ENCODE data around the gene NTM. TPM values are rescaled to one million over a fixed set of nuclear protein-coding genes. Genes with fewer than 3 reads are reported as not detected.

NTM gene
- total and polyA plus RNA-seq, 2 donors (not counting 3 experiments of a cell fraction or from before 2014, with no cell fraction given), result 1.00 to 1.1 TPM

DNA sequence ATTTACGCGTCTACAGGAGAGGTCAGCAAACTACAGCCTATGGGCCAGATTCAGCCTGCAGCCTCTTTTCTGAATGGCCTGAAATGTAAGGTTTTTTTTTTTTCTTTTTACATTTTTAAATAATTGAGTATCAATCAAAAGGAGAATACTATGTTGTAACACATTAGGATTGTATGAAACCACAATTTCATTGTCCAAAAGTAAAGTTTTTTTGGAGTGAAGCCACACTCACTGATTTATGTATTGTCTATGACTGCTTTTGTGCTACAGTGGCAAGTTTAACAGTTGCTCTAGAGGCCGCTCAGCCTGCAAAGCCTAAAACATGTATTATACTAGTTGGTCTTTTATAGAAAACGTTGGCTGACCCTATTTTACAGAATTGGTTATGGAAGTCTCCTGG, 923.2 kb downstream of the NTM start:
- Histone ChIP-seq H3K4me3 (replicated peaks in 1 of 3; ENCODE audit: insufficient read depth in 1 of 3, low read depth in 1 of 3, low read length in 3 of 3) (no peak overlapping the region), H3K9ac (replicated peaks; ENCODE audit: extremely low read depth, insufficient read depth, low read length) (no peak overlapping the region), H3K27me3 (ENCODE audit: control insufficient read depth in 2 of 2, insufficient read depth in 2 of 2, low read length in 2 of 2) (no peaks in the 10 kb centered on the region), H3K9me1 (replicated peaks; ENCODE audit: control insufficient read depth, extremely low read depth, insufficient read depth, low read length) (no peaks in the 10 kb centered on the region), H3K79me2 (ENCODE audit: control insufficient read depth, insufficient read depth, low read length) (no peaks in the 10 kb centered on the region), H4K20me1 (replicated peaks; ENCODE audit: control insufficient read depth, extremely low read depth, insufficient read depth, low read length) (no peaks in the 10 kb centered on the region), H3K4me2 (ENCODE audit: insufficient read depth, low read length) (no peak overlapping the region), H3K9me3 (replicated peaks; ENCODE audit: control insufficient read depth, insufficient read depth, low read length) (no peaks in the 10 kb centered on the region), H3K36me3 (ENCODE audit: control insufficient read depth in 2 of 2, extremely low read depth in 1 of 2, insufficient read depth in 2 of 2, low read length in 2 of 2) (no peaks in the 10 kb centered on the region), H2AFZ (ENCODE audit: low read depth, low read length) (no peak overlapping the region), H3K27ac (ENCODE audit: insufficient read depth, low read depth, low read length) (no peak overlapping the region), H3K4me1 (ENCODE audit: control insufficient read depth, extremely low read depth, insufficient read depth, low read length) (peaks cover 18% of the 10 kb centered on the region)
- TF ChIP-seq GATA2 (IDR thresholded peaks at IDR 0.05; ENCODE audit: insufficient read depth, insufficient read length, low read depth, low read length) (no peak), POLR2AphosphoS5 (IDR thresholded peaks at IDR 0.05; ENCODE audit: insufficient read depth, low read depth, low read length) (no peak), POLR2A (IDR thresholded peaks at IDR 0.05; ENCODE audit: low read depth, low read length) (no peak), FOS (IDR thresholded peaks at IDR 0.05; ENCODE audit: borderline replicate concordance, insufficient read depth, low read length) (no peak), MYC (IDR thresholded peaks at IDR 0.05; ENCODE audit: low read depth, low read length) (no peak), EZH2 (IDR thresholded peaks at IDR 0.05; ENCODE audit: borderline replicate concordance, low read depth, low read length, severe bottlenecking) (no peak)
- TF ChIP-seq, protein P1, sequence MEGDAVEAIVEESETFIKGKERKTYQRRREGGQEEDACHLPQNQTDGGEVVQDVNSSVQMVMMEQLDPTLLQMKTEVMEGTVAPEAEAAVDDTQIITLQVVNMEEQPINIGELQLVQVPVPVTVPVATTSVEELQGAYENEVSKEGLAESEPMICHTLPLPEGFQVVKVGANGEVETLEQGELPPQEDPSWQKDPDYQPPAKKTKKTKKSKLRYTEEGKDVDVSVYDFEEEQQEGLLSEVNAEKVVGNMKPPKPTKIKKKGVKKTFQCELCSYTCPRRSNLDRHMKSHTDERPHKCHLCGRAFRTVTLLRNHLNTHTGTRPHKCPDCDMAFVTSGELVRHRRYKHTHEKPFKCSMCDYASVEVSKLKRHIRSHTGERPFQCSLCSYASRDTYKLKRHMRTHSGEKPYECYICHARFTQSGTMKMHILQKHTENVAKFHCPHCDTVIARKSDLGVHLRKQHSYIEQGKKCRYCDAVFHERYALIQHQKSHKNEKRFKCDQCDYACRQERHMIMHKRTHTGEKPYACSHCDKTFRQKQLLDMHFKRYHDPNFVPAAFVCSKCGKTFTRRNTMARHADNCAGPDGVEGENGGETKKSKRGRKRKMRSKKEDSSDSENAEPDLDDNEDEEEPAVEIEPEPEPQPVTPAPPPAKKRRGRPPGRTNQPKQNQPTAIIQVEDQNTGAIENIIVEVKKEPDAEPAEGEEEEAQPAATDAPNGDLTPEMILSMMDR (IDR thresholded peaks at IDR 0.05; ENCODE audit: extremely low read depth in 1 of 2, insufficient read depth in 1 of 2, low read depth in 1 of 2, low read length in 2 of 2), result no peak
- no peak for DNase-seq (ENCODE audit: low read depth, low spot score)
- dilution Hi-C loops (cut with MboI; ENCODE audit: extremely low pct_ligation_motif_present, low sequenced_read_pairs), result no loop called here
- ChIA-PET POLR2A (no interaction called here), CTCF (no interaction called here)
- intact Hi-C loops (cut with micrococcal nuclease), result no loop called here
- BruUV-seq (replicated peaks), result no TSS peak
- FAIRE-seq, result no peak

Data from endothelial cell of umbilical vein (primary cell).